Left cardiac atrium (tissue), 4 donors: Measurements from ENCODE around the gene MOBP. TPM values are rescaled to one million over a fixed set of nuclear protein-coding genes. Genes with fewer than 3 reads are reported as not detected.
A peak's percentile ranks its signal among the peaks of the same experiment; 100 is the strongest.

ENCODE experiments used
- ATAC-seq, 2 donors: fragments of 200-7000 bp; cut with Tn5 transposase; one replicate each; pipeline ENCODE4 v1.9.1; 2020; ENCODE audit warnings: mild to moderate bottlenecking in 2 of 2, moderate library complexity in 2 of 2
- DNase-seq: peaks from one replicate; pipeline ENCODE4 v3.0.0-alpha.2; 2020
- intact Hi-C, 2 donors: fragments of 100-400 bp; cut with DNase I; formaldehyde crosslinking; loops; one replicate each; pipeline versions ENCODE4 v1.14.1 to v1.15.1; 2022 to 2023
- total RNA-seq, 2 donors: library from RNA; stranded (reverse); fragmentation: NEBNext Ultra II Directional; extraction: Animal tissue kit (Norgen Biotek cat#: 25700); gene quantifications; one replicate each; pipeline ENCODE4 v1.2.1, GENCODE V29; 2021
- donor health status: DM: no; HTN: yes; CAD: no.
- donor health status: DM: no; HTN: yes; CAD: no; lungs with severe emphysema.
- donor health status: DM: yes; HTN: yes; CAD: no.
- donor health status: Dilated cardiomyopathy.

MOBP gene
- total RNA-seq, 2 donors from 2014 or later, result 0.10 TPM; not detected in 1

DNA sequence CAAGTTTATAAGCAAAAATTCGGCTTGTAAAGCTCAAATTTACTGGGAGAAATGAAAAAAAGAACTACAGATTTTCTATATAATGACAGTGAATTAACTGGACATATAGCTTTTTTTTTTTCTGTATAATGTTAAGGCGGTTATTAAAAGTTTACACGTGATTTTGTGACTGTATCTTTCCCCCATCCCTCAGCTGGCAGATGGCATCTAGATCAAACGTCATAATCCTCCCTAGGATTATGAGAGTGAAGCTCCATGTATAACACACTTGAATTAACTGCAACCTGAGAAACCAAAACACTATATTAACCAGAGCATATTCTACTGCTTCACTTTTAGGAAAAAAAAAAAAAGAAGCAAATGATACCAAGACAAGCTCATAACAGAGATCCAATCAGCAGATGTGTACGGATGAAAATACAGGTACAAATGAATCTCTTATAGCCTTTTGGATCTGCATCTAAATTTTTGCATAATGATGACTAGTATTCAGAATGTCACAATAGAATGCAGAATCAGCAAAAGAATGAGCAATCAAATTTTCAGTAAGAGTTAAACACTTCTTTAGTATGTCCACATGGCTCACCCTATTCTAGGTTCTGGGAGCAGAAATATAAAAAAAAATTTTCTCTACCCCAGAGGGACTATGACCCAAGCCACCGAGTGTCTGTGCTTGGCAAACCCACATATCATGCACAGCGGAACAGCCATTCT, 12.4 kb downstream of the MOBP start:
- intact Hi-C loops, result loop anchor here in 1 of 2 donors (10.0 kb wide), 1 partner anchor 45 kb away; no protein-coding TSS in a partner anchor
- ATAC-seq (no peak), DNase-seq (no peak)

- DNase-seq (no peak), ATAC-seq (no peak)
- intact Hi-C loops, result loop anchor here in 1 of 2 donors (10.0 kb wide), 1 partner anchor 51 kb away; no protein-coding TSS in a partner anchor
Measured at GRCh38 chr3:39485547-39485946, 18.1 kb downstream of the MOBP start.

DNA sequence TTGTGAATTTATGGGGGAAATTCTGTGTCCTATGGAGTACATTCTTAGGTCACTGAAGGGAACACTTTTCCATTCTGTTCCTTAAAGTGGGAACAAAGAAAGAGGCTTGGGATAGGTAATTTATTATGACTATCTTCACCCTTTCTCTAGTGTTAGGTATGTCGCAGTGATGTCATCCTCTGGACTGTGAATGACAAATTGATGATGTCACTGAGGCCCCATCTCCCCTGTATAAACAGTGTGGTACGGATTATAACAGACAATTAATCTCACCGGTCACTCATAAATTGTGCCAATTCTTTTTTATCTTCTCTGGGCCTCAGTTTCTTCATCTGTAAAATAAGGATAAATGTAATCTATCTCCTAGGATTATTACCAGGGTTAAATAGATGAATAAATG, 23.5 kb downstream of the MOBP start:
- intact Hi-C loops, result no loop called here

DNA sequence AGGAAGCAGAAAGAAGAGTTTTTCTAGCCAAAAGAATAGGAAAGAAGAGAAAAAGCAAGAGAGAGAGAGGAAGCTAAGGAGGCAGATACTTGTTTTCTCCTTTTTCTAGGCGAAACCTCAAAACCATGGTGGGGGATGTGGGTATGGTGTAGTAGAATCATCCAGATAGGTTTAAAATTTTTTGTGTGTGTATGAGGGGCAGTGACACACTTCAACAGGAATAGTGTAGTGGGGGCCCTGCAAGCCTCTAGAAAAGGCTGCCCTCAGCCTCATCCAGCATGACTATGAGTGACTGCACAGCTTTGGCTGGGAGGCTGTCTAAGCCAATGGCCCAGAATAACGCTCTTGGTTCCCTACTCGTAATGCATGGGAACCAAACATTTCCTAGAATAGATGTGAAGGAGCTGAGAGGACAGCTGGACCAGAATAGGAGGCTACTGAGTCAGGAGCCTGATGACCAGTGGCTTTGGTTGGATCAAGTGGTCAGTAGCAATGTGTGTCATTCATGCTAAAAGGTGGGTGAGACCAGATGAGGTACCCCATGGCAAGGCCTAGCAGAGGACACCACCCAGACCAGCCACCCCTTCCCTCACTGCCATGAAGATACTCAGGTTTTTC, 24.4 kb downstream of the MOBP start:
- ATAC-seq, result no peak
- DNase-seq, result no peak

More for the DNA sequence above, 23.5 kb downstream of the MOBP start:
- ATAC-seq, result no peak
- no peak for DNase-seq

GRCh38 chr3:39494781-39495180, 27.3 kb downstream of the MOBP start:
- ATAC-seq (no peak), DNase-seq (no peak)
- intact Hi-C loops, result no loop called here

More for the DNA sequence above, 24.4 kb downstream of the MOBP start:
- intact Hi-C loops, result no loop called here

DNA sequence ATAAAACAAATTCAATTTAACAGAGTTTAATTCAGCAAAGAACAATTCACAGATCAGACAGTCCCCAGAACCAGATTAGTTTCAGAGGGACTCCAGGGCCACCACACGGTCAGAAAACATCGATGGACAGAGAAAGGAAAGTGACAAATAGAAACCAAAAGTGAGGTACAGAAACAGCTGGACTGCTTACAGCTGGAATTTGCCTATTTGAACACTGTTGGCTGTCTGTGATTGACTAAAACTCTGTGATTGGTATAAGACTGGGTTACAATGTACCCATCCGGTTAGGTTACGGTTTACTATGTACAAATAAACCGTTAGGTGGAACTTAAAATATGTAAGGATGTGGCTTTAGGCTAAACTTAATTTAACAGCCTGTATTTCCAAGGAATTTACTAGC, 30.3 kb downstream of the MOBP start:
- intact Hi-C loops, result loop anchor here in 1 of 2 donors (2.0 kb wide), 2 partner anchors 49 to 81 kb away; no protein-coding TSS in a partner anchor
- no peak for DNase-seq
- ATAC-seq, result no peak

- ATAC-seq (no peak), DNase-seq (no peak)
- intact Hi-C loops, result loop anchor here in 1 of 2 donors (2.0 kb wide), 2 partner anchors 51 to 83 kb away; no protein-coding TSS in a partner anchor
Measured at GRCh38 chr3:39499651-39500273, 32.3 kb downstream of the MOBP start.

DNA sequence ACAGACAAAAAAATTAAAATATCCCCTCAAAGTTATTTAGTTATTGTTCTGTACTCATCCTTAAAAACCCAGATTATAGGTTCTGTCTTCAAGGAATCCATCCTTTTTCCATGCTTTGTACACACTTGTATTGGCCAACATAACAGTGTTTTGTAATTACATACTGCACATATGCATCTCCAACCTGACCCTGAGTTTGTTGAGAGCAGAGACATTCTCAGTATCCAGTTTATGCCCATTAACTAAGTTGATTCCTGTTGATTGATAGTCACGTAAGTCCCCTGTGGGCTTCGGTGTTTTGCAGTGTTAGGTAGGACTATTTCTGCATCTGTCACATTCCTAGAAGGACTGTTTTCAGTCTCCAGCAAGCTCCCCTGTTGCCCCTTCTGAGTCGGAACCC, 33.6 kb downstream of the MOBP start:
- no peak for ATAC-seq
- no peak for DNase-seq
- intact Hi-C loops, result no loop called here

GRCh38 chr3:39501968-39502837, 34.7 kb downstream of the MOBP start:
- intact Hi-C loops, result no loop called here
- ATAC-seq (no peak), DNase-seq (peak; percentile 24)

DNA sequence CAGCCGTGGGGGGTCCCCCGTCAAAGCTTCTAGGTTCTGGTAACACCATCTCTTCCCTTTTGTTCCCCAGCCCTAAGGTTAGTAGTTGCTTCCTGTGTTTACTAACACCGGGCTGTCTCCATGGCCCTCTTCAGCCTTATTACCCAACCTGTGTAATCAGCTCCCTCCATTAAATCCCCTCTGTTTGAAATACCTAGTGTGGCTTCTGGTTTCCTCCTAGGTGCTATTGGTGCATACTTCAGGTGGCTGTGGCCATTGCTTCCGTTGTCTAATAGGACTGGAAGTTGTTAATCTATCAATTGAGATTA, 35.3 kb downstream of the MOBP start:
- intact Hi-C loops, result no loop called here
- no peak for DNase-seq
- ATAC-seq, result no peak

GRCh38 chr3:39505866-39506742, 38.6 kb downstream of the MOBP start:
- ATAC-seq, result no peak
- intact Hi-C loops, result no loop called here
- DNase-seq, result no peak

DNA sequence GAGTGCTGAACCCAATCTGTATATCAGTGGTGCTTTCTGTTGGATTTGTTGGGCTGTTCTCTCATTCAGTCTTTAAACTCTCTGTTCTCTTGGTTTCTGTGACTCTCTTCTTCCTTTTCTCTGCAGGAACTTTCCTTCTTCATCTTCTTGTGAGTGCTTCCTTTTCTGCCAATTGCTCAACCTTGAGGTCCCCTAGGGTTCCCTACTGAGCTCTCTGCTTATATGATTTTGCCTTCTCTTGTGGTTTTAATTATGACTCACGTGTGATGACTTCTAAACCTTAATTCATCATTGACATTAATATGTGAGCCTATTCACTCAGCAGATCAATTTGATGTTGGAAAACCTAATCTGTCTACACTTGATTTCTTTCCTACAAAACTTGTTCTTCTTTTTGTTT, 39.4 kb downstream of the MOBP start:
- DNase-seq (no peak), ATAC-seq (no peak)
- intact Hi-C loops, result no loop called here

- ATAC-seq, result no peak
- DNase-seq, result no peak
- intact Hi-C loops, result no loop called here
Measured at GRCh38 chr3:39513791-39514369, 46.4 kb downstream of the MOBP start.

DNA sequence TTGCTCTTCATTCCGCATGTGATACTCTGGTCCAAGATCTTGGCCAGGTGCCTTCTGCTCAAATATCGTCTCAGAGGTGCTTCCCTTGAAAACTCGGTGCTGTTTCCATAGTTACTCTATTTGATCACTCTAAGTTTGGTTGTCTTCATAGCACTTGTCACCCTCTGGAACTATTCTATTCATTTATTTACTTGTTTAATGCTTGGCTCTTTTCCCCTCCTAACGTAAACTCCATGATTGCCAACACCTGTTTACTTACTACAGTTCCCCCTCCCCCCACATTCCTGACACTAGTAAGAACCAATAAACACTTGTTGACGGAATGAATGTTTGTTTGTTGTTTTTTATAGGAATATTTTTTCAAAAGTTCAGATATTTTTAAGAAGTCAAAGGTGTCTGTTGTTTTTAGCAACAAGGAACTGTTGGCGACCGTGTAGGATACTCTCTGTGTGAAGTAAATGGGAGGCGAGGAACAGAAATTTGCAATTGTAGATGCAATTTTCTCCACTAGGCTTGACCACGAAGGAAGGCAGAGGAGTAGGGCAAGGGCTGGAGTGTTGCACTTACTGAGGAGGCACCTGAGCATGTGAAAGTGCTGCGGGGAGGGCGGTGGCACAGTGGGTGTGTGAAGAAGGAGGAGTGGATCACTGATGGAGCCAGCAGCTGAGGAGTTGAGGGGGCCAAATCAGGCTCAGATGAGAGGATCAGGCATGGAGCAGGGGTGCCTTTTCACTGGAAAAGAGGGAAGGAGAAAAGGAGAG, 48.4 kb downstream of the MOBP start:
- intact Hi-C loops, result no loop called here
- no peak for ATAC-seq
- DNase-seq, result no peak

DNA sequence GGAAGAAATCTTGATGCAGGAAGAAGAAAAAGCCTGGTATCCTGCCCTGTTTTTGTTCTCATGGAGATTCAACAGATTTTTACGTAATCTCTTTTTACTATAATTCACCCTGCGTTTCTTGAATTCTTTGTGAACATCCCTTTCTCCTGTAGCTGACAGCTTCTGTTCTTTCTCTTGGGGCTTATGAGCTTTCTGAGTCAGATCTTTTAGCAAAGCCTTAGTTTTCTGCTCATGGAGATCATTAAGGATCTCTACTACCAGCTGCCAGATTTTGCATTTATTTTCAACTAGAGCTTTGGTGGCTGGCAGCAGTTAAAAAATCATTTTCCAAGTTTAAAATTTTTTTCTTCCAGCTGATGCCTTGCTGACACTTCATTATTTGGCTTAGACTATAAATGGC, 51.6 kb downstream of the MOBP start:
- ATAC-seq, result no peak
- no peak for DNase-seq
- intact Hi-C loops, result no loop called here

DNA sequence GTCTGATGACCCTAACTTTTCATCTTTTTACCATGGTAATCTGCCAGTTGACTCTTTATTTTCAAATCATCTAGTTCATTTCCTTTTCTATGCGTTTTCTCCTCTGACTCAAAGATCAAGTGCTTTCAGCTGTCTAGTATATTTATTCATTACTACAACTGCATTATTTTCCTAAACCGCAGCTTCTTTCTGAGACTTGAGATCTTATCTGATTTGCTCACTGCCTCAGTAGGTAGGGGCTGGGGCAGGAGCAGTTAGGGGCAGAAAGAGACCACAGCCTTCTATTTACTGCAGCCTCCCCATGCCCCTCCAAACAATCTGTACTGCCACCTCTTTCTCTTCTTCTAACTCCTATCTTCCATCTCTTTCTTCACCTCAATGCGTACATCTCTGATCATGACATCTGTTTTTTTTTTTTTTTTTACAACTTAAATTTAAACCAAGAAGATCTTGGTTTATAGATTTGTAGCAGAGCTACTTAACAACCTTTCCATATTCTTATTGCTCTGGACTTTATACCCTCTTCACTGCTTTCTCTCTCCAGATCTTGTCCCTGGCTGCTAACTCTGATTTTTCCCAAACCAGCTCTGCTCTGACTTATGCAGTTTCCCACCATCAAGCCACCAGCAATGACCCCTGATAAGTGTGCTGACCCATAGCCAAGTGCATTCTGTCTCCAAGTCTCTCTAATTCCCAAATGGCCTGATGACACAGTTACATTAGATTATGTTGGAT, 52.2 kb downstream of the MOBP start:
- intact Hi-C loops, result no loop called here
- DNase-seq, result no peak
- no peak for ATAC-seq

- intact Hi-C loops, result no loop called here
- no peak for ATAC-seq
- DNase-seq, result no peak
Measured at GRCh38 chr3:39521456-39521855, 54.0 kb downstream of the MOBP start.
